HepG2 (cell line): ENCODE measurements around the gene KATNA1. TPM values are rescaled to one million over a fixed set of nuclear protein-coding genes. Genes with fewer than 3 reads are reported as not detected.

ENCODE experiments used
- GABPB1 ChIP-seq: IDR thresholded peaks from 2 replicates; pipeline ENCODE4 v1.6.1; 2016; ENCODE audit warnings: mild to moderate bottlenecking, missing genetic modification reagents, moderate library complexity, missing compliant biosample characterization
- GRHL1 ChIP-seq: sonication (generic); formaldehyde crosslinking; conservative IDR thresholded peaks from 2 replicates; pipeline ENCODE4 v1.8.0; 2022; ENCODE audit warnings: missing genetic modification reagents
- HNF1B ChIP-seq: sonication (generic); formaldehyde crosslinking; IDR thresholded peaks from 2 replicates; pipeline ENCODE4 v1.5.1; 2020; ENCODE audit warnings: mild to moderate bottlenecking, moderate library complexity, missing genetic modification reagents
- POGK ChIP-seq: sonication (generic); formaldehyde crosslinking; conservative IDR thresholded peaks from 2 replicates; pipeline ENCODE4 v1.8.0; 2022; ENCODE audit warnings: mild to moderate bottlenecking, moderate library complexity, missing genetic modification reagents
- RBM22 ChIP-seq: fragments of 200-400 bp; formaldehyde crosslinking; optimal IDR thresholded peaks from 2 replicates; pipeline ENCODE3; 2017; ENCODE audit warnings: mild to moderate bottlenecking, low read length, moderate library complexity
- SNRNP70 ChIP-seq: fragments of 200-400 bp; formaldehyde crosslinking; IDR thresholded peaks from 2 replicates; pipeline ENCODE4 v1.6.1; 2017; ENCODE audit warnings: mild to moderate bottlenecking, low read depth, low read length, moderate library complexity
- STAG1 ChIP-seq: sonication (generic); formaldehyde crosslinking; IDR thresholded peaks from 2 replicates; pipeline ENCODE4 v1.4.0; 2020; ENCODE audit warnings: missing genetic modification reagents
- STAT5B ChIP-seq: sonication (generic); formaldehyde crosslinking; IDR thresholded peaks from 2 replicates; pipeline ENCODE4 v1.4.0; 2020; ENCODE audit warnings: missing genetic modification reagents
- ZBTB43 ChIP-seq: sonication (generic); formaldehyde crosslinking; conservative IDR thresholded peaks from 2 replicates; pipeline ENCODE4 v1.4.0; 2020; ENCODE audit warnings: missing genetic modification reagents
- ZKSCAN8 ChIP-seq: IDR thresholded peaks from 2 replicates; pipeline ENCODE4 v1.6.1; 2016; ENCODE audit warnings: borderline replicate concordance, missing genetic modification reagents, missing compliant biosample characterization
- ZNF274 ChIP-seq: sonication (generic); formaldehyde crosslinking; IDR thresholded peaks from 2 replicates; pipeline ENCODE4 v1.5.1; 2020; ENCODE audit warnings: mild to moderate bottlenecking, missing genetic modification reagents
- polyA plus RNA-seq, 8 experiments: library from polyadenylated mRNA; depleted of rRNA in 3 of 8; stranded (reverse) in 7 of 8; unstranded in 1 of 8; fragments of >200 nt; fragmentation: Illumina TruSeq in 4 of 8; extraction: Trizol in 4 of 8; gene quantifications; 2 replicates each; pipeline versions ENCODE4 v1.2.1 to v1.2.3, GENCODE V29; 2011 to 2016; ENCODE audit warnings: low read depth in 4 of 8, missing spikeins in 1 of 8, mixed read lengths in 1 of 8; ENCODE audit not compliant: insufficient read depth in 1 of 8
- total RNA-seq, 5 experiments: library from RNA; depleted of rRNA; stranded (reverse); fragments of >200 nt; fragmentation: Illumina TruSeq; extraction: Trizol; gene quantifications; 2 replicates each; pipeline ENCODE4 v1.2.3, GENCODE V29; 2016; ENCODE audit warnings: low read depth in 1 of 5
- TF ChIP-seq, protein P1 (sequence below): sonication (generic); formaldehyde crosslinking; IDR thresholded peaks from 2 replicates; pipeline ENCODE4 v1.5.0; 2020; ENCODE audit warnings: missing genetic modification reagents
- TF ChIP-seq, protein P2 (sequence below): sonication (generic); formaldehyde crosslinking; IDR thresholded peaks from 2 replicates; pipeline ENCODE4 v1.4.0; 2020; ENCODE audit warnings: missing genetic modification reagents
- TF ChIP-seq, protein P3 (sequence below): IDR thresholded peaks from 2 replicates; pipeline ENCODE4 v1.6.1; 2012; ENCODE audit warnings: inconsistent platforms

Gene KATNA1
- total and polyA plus RNA-seq, 2 of the 13 experiments (the other 11 are each of a cell fraction or from before 2014, with no cell fraction given) = 14.8 to 25.3 TPM

GRCh38 chr6:149648148-149649145 lies at the start of gene KATNA1 (continued):
- TF ChIP-seq GRHL1 (CRISPR knock-in tag) = peak; percentile 46; the same call in 1 of the 2 replicates
- TF ChIP-seq, protein P1, sequence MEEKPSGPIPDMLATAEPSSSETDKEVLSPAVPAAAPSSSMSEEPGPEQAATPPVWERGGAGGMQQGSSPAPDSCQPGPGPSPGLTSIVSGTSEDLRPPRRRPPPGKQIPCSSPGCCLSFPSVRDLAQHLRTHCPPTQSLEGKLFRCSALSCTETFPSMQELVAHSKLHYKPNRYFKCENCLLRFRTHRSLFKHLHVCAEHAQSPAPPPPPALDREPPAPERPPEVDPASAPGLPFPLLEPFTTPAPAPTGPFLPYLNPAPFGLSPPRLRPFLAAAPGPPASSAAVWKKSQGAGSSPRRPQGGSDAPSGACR (CRISPR knock-in tag) = peak; percentile 93
- TF ChIP-seq RBM22 = no peak
- TF ChIP-seq, protein P2, sequence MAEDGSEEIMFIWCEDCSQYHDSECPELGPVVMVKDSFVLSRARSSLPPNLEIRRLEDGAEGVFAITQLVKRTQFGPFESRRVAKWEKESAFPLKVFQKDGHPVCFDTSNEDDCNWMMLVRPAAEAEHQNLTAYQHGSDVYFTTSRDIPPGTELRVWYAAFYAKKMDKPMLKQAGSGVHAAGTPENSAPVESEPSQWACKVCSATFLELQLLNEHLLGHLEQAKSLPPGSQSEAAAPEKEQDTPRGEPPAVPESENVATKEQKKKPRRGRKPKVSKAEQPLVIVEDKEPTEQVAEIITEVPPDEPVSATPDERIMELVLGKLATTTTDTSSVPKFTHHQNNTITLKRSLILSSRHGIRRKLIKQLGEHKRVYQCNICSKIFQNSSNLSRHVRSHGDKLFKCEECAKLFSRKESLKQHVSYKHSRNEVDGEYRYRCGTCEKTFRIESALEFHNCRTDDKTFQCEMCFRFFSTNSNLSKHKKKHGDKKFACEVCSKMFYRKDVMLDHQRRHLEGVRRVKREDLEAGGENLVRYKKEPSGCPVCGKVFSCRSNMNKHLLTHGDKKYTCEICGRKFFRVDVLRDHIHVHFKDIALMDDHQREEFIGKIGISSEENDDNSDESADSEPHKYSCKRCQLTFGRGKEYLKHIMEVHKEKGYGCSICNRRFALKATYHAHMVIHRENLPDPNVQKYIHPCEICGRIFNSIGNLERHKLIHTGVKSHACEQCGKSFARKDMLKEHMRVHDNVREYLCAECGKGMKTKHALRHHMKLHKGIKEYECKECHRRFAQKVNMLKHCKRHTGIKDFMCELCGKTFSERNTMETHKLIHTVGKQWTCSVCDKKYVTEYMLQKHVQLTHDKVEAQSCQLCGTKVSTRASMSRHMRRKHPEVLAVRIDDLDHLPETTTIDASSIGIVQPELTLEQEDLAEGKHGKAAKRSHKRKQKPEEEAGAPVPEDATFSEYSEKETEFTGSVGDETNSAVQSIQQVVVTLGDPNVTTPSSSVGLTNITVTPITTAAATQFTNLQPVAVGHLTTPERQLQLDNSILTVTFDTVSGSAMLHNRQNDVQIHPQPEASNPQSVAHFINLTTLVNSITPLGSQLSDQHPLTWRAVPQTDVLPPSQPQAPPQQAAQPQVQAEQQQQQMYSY (CRISPR knock-in tag) = peak; percentile 83
- TF ChIP-seq HNF1B = peak; percentile 87; the same call in 1 of the 2 replicates
- TF ChIP-seq STAT5B = peak; percentile 42; the same call in 1 of the 2 replicates
- TF ChIP-seq SNRNP70 = no peak
- peak; percentile 99 for TF ChIP-seq POGK (CRISPR knock-in tag)
- peak; percentile 49 for TF ChIP-seq STAG1 (CRISPR knock-in tag)
- TF ChIP-seq, protein P3, sequence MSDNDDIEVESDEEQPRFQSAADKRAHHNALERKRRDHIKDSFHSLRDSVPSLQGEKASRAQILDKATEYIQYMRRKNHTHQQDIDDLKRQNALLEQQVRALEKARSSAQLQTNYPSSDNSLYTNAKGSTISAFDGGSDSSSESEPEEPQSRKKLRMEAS = peak; percentile 100
- TF ChIP-seq ZBTB43 (CRISPR knock-in tag) = peak; percentile 98
- TF ChIP-seq ZNF274 (CRISPR knock-in tag) = peak; percentile 100
- peak; percentile 92 for TF ChIP-seq ZKSCAN8 (CRISPR knock-in tag)
- TF ChIP-seq GABPB1 (CRISPR knock-in tag) = peak; percentile 98
